HepG2 (cell line): ENCODE results near the gene PRDM15. TPM values are rescaled to one million over a fixed set of nuclear protein-coding genes. Genes with fewer than 3 reads are reported as not detected.
A peak's percentile ranks its signal among the peaks of the same experiment; 100 is the strongest.

ENCODE experiments used
- ATAC-seq: fragments of 200-7000 bp; cut with Tn5 transposase; 3 replicates; pipeline ENCODE4 v1.9.1; 2020; ENCODE audit warnings: mild to moderate bottlenecking, moderate library complexity
- BruUV-seq: library from RNA; stranded (reverse); fragments of 400-500 nt; replicated peaks from 2 replicates; lab custom pipeline; 2021; lab: Mats Ljungman, UMichigan
- CTCF ChIA-PET: fragments of 300-600 bp; formaldehyde crosslinking; extraction: SDS; loops from one replicate; lab custom pipeline; 2021; ENCODE audit warnings: low total read pairs, inconsistent platforms, low intra/inter-chr PET ratio; lab: Yijun Ruan, JAX
- POLR2A ChIA-PET: fragments of 350-600 bp; sonication (Branson Sonifier 250); formaldehyde crosslinking; loops from one replicate; lab custom pipeline; 2020; ENCODE audit warnings: antibody characterized with exemption, inconsistent platforms; lab: Yijun Ruan, JAX
- DNase-seq: peaks from one replicate; pipeline ENCODE4 v3.0.0-alpha.2; 2015; ENCODE audit warnings: low spot score
- FAIRE-seq: peaks from 3 replicates; lab custom pipeline; 2011; peaks lifted over from hg19 to GRCh38; lab: Jason Lieb, UNC
- H2AFZ ChIP-seq: one replicate; pipeline ENCODE4 v1.6.1; 2011; ENCODE audit warnings: low read length, inconsistent platforms
- H3K27ac ChIP-seq: fragments of 300-600 bp; 3 replicates; pipeline ENCODE4 v1.8.0; 2011; ENCODE audit warnings: mixed run types, mild to moderate bottlenecking, mixed read lengths, low read length, inconsistent platforms; ENCODE audit not compliant: insufficient read depth; ENCODE audit errors: extremely low read length
- H3K27me3 ChIP-seq, 2 experiments: fragments of 200-600 bp in 1 of 2; 2 replicates in 1 of 2; 3 replicates in 1 of 2; pipeline versions ENCODE4 v1.6.0 to v1.8.0; 2011; ENCODE audit warnings: low read length in 2 of 2, mild to moderate bottlenecking in 2 of 2, moderate library complexity in 2 of 2, inconsistent platforms in 1 of 2; ENCODE audit not compliant: insufficient read depth in 2 of 2, control insufficient read depth in 1 of 2
- H3K36me3 ChIP-seq, 2 experiments: fragments of 200-600 bp in 1 of 2; replicated peaks in 1 of 2; 2 replicates in 1 of 2; 3 replicates in 1 of 2; pipeline versions ENCODE4 v1.5.1 to v1.8.0; 2011; ENCODE audit warnings: low read length in 2 of 2, inconsistent platforms in 1 of 2; ENCODE audit not compliant: insufficient read depth in 2 of 2, control insufficient read depth in 1 of 2
- H3K4me1 ChIP-seq: 2 replicates; pipeline ENCODE4 v1.5.1; 2012; ENCODE audit warnings: low read length, inconsistent platforms; ENCODE audit not compliant: insufficient read depth
- H3K4me2 ChIP-seq: 2 replicates; pipeline ENCODE4 v1.6.0; 2011; ENCODE audit warnings: low read depth, low read length, inconsistent platforms
- H3K4me3 ChIP-seq, 3 experiments: fragments of 200-600 bp in 1 of 3; sonication (generic), shearing (Covaris generic) in 1 of 3; replicated peaks in 1 of 3; 2 replicates each; pipeline ENCODE4 v1.5.1; 2011 to 2016; ENCODE audit warnings: low read length in 3 of 3, inconsistent platforms in 2 of 3, low read depth in 2 of 3, mild to moderate bottlenecking in 2 of 3, control low read depth in 1 of 3, mixed read lengths in 1 of 3; ENCODE audit not compliant: insufficient read depth in 1 of 3
- H3K79me2 ChIP-seq: one replicate; pipeline ENCODE4 v1.6.1; 2011; ENCODE audit warnings: low read length, inconsistent platforms; ENCODE audit not compliant: insufficient read depth
- H3K9ac ChIP-seq: 2 replicates; pipeline ENCODE4 v1.6.0; 2011; ENCODE audit warnings: mild to moderate bottlenecking, low read depth, low read length, inconsistent platforms; ENCODE audit not compliant: insufficient read depth
- H3K9me3 ChIP-seq: 2 replicates; pipeline ENCODE4 v1.5.1; 2012; ENCODE audit warnings: mild to moderate bottlenecking, low read length
- H4K20me1 ChIP-seq: 2 replicates; pipeline ENCODE4 v1.6.0; 2011; ENCODE audit warnings: inconsistent platforms, mild to moderate bottlenecking, low read length, moderate library complexity; ENCODE audit not compliant: insufficient read depth
- ARID3A ChIP-seq: IDR thresholded peaks from 2 replicates; pipeline ENCODE4 v1.6.1; 2012; ENCODE audit warnings: low read depth, low read length, improper control_type of control experiment
- CBX2 ChIP-seq, 2 experiments: fragments of 200-600 bp in 1 of 2; sonication (generic); formaldehyde crosslinking in 1 of 2; IDR thresholded peaks; 2 replicates each; pipeline versions ENCODE4 v1.7.0 to v1.8.1; 2018 to 2022; ENCODE audit warnings: low read depth in 2 of 2, low read length in 1 of 2, mild to moderate bottlenecking in 1 of 2, missing genetic modification reagents in 1 of 2
- GRHL1 ChIP-seq: sonication (generic); formaldehyde crosslinking; conservative IDR thresholded peaks from 2 replicates; pipeline ENCODE4 v1.8.0; 2022; ENCODE audit warnings: missing genetic modification reagents
- IRF2 ChIP-seq: IDR thresholded peaks from 2 replicates; pipeline ENCODE4 v1.6.1; 2018; ENCODE audit warnings: missing genetic modification reagents, missing compliant biosample characterization
- ISX ChIP-seq: sonication (generic); formaldehyde crosslinking; conservative IDR thresholded peaks from 2 replicates; pipeline ENCODE4 v1.5.0; 2020; ENCODE audit warnings: missing genetic modification reagents
- MNT ChIP-seq: fragments of 450-650 bp; IDR thresholded peaks from 2 replicates; pipeline ENCODE4 v1.6.1; 2016
- MXD3 ChIP-seq: IDR thresholded peaks from 2 replicates; pipeline ENCODE4 v1.6.1; 2016; ENCODE audit warnings: mild to moderate bottlenecking, missing biosample characterization, missing genetic modification reagents
- MYPOP ChIP-seq: sonication (generic); formaldehyde crosslinking; IDR thresholded peaks from 2 replicates; pipeline ENCODE4 v1.8.1; 2023; ENCODE audit warnings: mild to moderate bottlenecking, moderate library complexity, missing genetic modification reagents
- ZGPAT ChIP-seq: IDR thresholded peaks from 2 replicates; pipeline ENCODE4 v1.6.1; 2016; ENCODE audit warnings: mild to moderate bottlenecking
- ZNF234 ChIP-seq: sonication (generic); formaldehyde crosslinking; conservative IDR thresholded peaks from 2 replicates; pipeline ENCODE4 v1.5.1; 2020; ENCODE audit warnings: mild to moderate bottlenecking, missing genetic modification reagents
- ZNF333 ChIP-seq: sonication (generic); formaldehyde crosslinking; IDR thresholded peaks from 2 replicates; pipeline ENCODE4 v1.4.0; 2020; ENCODE audit warnings: mild to moderate bottlenecking, missing genetic modification reagents, borderline replicate concordance
- WGBS: methylation state at CpG from one replicate; pipeline ENCODE4 v1.1.6; 2017; ENCODE audit warnings: low lambda C conversion rate; 5-methylcytosine and 5-hydroxymethylcytosine counted together
- in situ Hi-C: cut with HindIII; loops from 2 replicates; pipeline ENCODE4 v1.10.0; 2017; ENCODE audit warnings: low pct_unique_long_range_greater_than_20kb; ENCODE audit not compliant: extremely low pct_ligation_motif_present
- intact Hi-C: fragments of 100-400 bp; cut with micrococcal nuclease; formaldehyde crosslinking; loops from one replicate; pipeline ENCODE4 v1.10.0; 2022; ENCODE audit not compliant: unreplicated experiment
- polyA plus RNA-seq, 8 experiments: library from polyadenylated mRNA; depleted of rRNA in 3 of 8; stranded (reverse) in 7 of 8; unstranded in 1 of 8; fragments of >200 nt; fragmentation: Illumina TruSeq in 4 of 8; extraction: Trizol in 4 of 8; gene quantifications; 2 replicates each; pipeline versions ENCODE4 v1.2.1 to v1.2.3, GENCODE V29; 2011 to 2016; ENCODE audit warnings: low read depth in 4 of 8, missing spikeins in 1 of 8, mixed read lengths in 1 of 8; ENCODE audit not compliant: insufficient read depth in 1 of 8
- total RNA-seq, 5 experiments: library from RNA; depleted of rRNA; stranded (reverse); fragments of >200 nt; fragmentation: Illumina TruSeq; extraction: Trizol; gene quantifications; 2 replicates each; pipeline ENCODE4 v1.2.3, GENCODE V29; 2016; ENCODE audit warnings: low read depth in 1 of 5

PRDM15 gene
- total and polyA plus RNA-seq, 2 of the 13 experiments (the other 11 are each of a cell fraction or from before 2014, with no cell fraction given) = 4.0 to 6.9 TPM

GRCh38 chr21:41877901-41878830 lies 978 bp downstream of the PRDM15 start:
- H3K36me3 ChIP-seq = no peaks in the 10 kb centered on the region
- DNase-seq = no peak
- H4K20me1 ChIP-seq = no peaks in the 10 kb centered on the region
- H3K9me3 ChIP-seq = no peaks in the 10 kb centered on the region
- H3K79me2 ChIP-seq = peaks cover 26% of the 10 kb centered on the region
- H3K4me2 ChIP-seq = peak overlapping the region; percentile 86
- BruUV-seq = TSS peak; percentile 67
- H3K9ac ChIP-seq = peak overlapping the region; percentile 75
- FAIRE-seq = peak; percentile 70
- H3K27ac ChIP-seq = peak overlapping the region; percentile 52
- peak overlapping the region; percentile 85 to 90 (median 86) for H3K4me3 ChIP-seq
- in situ Hi-C loops (no loop called here), intact Hi-C loops (loop anchor here (2.0 kb wide), 1 partner anchor 81 kb away; no protein-coding TSS in a partner anchor)
- H3K4me1 ChIP-seq = peaks cover 28% of the 10 kb centered on the region
- no peaks in the 10 kb centered on the region; a peak in 1 of 5 replicates for H3K27me3 ChIP-seq
- 23% methylated on average over 24 of the region's 48 CpGs for WGBS
- peak; percentile 32 for ATAC-seq
- CTCF ChIA-PET = no interaction called here
- H2AFZ ChIP-seq = no peak overlapping the region
- POLR2A ChIA-PET = interaction anchor here (0.8 to 1.5 kb wide), 7 partner anchors 16 to 265 kb away, joined by 3 to 8 read pairs (median 3); no protein-coding TSS in a partner anchor
- TF ChIP-seq ARID3A (no peak), ZNF234 (CRISPR knock-in tag) (no peak), MYPOP (CRISPR knock-in tag) (no peak), MXD3 (CRISPR knock-in tag) (no peak), ISX (CRISPR knock-in tag) (no peak), IRF2 (CRISPR knock-in tag) (no peak), GRHL1 (CRISPR knock-in tag) (no peak), MNT (peak; percentile 8; the same call in 1 of the 2 replicates), CBX2 (IDR thresholded peaks at IDR 0.05; ENCODE audit: low read depth, low read length) (no peak), CBX2 (CRISPR knock-in tag; IDR thresholded peaks at IDR 0.05; ENCODE audit: low read depth) (no peak), ZNF333 (CRISPR knock-in tag) (no peak), ZGPAT (peak; percentile 35; the same call in 1 of the 2 replicates)
